ENCODE results near the gene DND1. TPM values are rescaled to one million over a fixed set of nuclear protein-coding genes. Genes with fewer than 3 reads are reported as not detected.

The DND1 gene
- polyA plus RNA-seq, 2 of the 4 experiments (the other 2 are of a cell fraction): 0.63 to 1.0 TPM

Small RNA genes lying within 50 kb of the gene (small RNA-seq; reads per million reads assigned to genes)
- 3.9 to 257 (median 96.0) reads per million in 6 experiments for gene VTRNA1-1
- 2.6 to 6,496 (median 797) reads per million in 6 experiments for gene VTRNA1-2

Other genes with a start within 250 kb of the DND1 start
- gene EIF4EBP3, start 125.9 kb downstream of the DND1 start, polyA plus RNA-seq (2011; rRNA removed): 2.0 and 2.9 TPM in 2 replicates
- 0.96 to 1.6 TPM (median 1.2 TPM) in 3 replicates for gene EIF4EBP3, start 125.9 kb downstream of the DND1 start, polyA plus RNA-seq (2017; fragmentation: RNase III; extraction: RNeasy Plus Mini Kit Qiagen cat#74134 plus additional on column Dnase treatment)
- 48.1 and 50.8 TPM in 2 replicates for gene SRA1, start 116.1 kb downstream of the DND1 start, polyA plus RNA-seq (2011; rRNA removed)
- 28.6 to 32.1 TPM (median 30.3 TPM) in 3 replicates for gene SRA1, start 116.1 kb downstream of the DND1 start, polyA plus RNA-seq (2017; fragmentation: RNase III; extraction: RNeasy Plus Mini Kit Qiagen cat#74134 plus additional on column Dnase treatment)
- 11.7 and 13.4 TPM in 2 replicates for gene APBB3, start 109.0 kb downstream of the DND1 start, polyA plus RNA-seq (2011; rRNA removed)
- 7.1 to 10.6 TPM (median 9.4 TPM) in 3 replicates for gene APBB3, start 109.0 kb downstream of the DND1 start, polyA plus RNA-seq (2017; fragmentation: RNase III; extraction: RNeasy Plus Mini Kit Qiagen cat#74134 plus additional on column Dnase treatment)
- 79.5 and 135 TPM in 2 replicates for gene SLC35A4, start 108.7 kb downstream of the DND1 start, polyA plus RNA-seq (2011; rRNA removed)
- 62.1 to 70.3 TPM (median 65.6 TPM) in 3 replicates for gene SLC35A4, start 108.7 kb downstream of the DND1 start, polyA plus RNA-seq (2017; fragmentation: RNase III; extraction: RNeasy Plus Mini Kit Qiagen cat#74134 plus additional on column Dnase treatment)
- gene CD14, start 40.4 kb downstream of the DND1 start, polyA plus RNA-seq (2011; rRNA removed): 3.3 and 6.3 TPM in 2 replicates
- gene CD14, start 40.4 kb downstream of the DND1 start, polyA plus RNA-seq (2017; fragmentation: RNase III; extraction: RNeasy Plus Mini Kit Qiagen cat#74134 plus additional on column Dnase treatment): 2.0 to 3.5 TPM (median 2.9 TPM) in 3 replicates
- 11.8 and 14.6 TPM in 2 replicates for gene TMCO6, start 34.1 kb downstream of the DND1 start, polyA plus RNA-seq (2011; rRNA removed)
- gene TMCO6, start 34.1 kb downstream of the DND1 start, polyA plus RNA-seq (2017; fragmentation: RNase III; extraction: RNeasy Plus Mini Kit Qiagen cat#74134 plus additional on column Dnase treatment): 13.3 to 18.1 TPM (median 16.1 TPM) in 3 replicates
- 100 and 119 TPM in 2 replicates for gene NDUFA2, start 25.9 kb downstream of the DND1 start, polyA plus RNA-seq (2011; rRNA removed)
- 175 to 185 TPM (median 180 TPM) in 3 replicates for gene NDUFA2, start 25.9 kb downstream of the DND1 start, polyA plus RNA-seq (2017; fragmentation: RNase III; extraction: RNeasy Plus Mini Kit Qiagen cat#74134 plus additional on column Dnase treatment)
- 120 and 158 TPM in 2 replicates for gene IK, start 25.7 kb downstream of the DND1 start, polyA plus RNA-seq (2011; rRNA removed)
- gene IK, start 25.7 kb downstream of the DND1 start, polyA plus RNA-seq (2017; fragmentation: RNase III; extraction: RNeasy Plus Mini Kit Qiagen cat#74134 plus additional on column Dnase treatment): 150 to 170 TPM (median 160 TPM) in 3 replicates
- 23.3 and 26.6 TPM in 2 replicates for gene WDR55, start 8.7 kb downstream of the DND1 start, polyA plus RNA-seq (2011; rRNA removed)
- gene WDR55, start 8.7 kb downstream of the DND1 start, polyA plus RNA-seq (2017; fragmentation: RNase III; extraction: RNeasy Plus Mini Kit Qiagen cat#74134 plus additional on column Dnase treatment): 32.1 to 39.2 TPM (median 36.2 TPM) in 3 replicates
- 73.0 and 80.5 TPM in 2 replicates for gene HARS1, start 17.8 kb upstream of the DND1 start, polyA plus RNA-seq (2011; rRNA removed)
- gene HARS1, start 17.8 kb upstream of the DND1 start, polyA plus RNA-seq (2017; fragmentation: RNase III; extraction: RNeasy Plus Mini Kit Qiagen cat#74134 plus additional on column Dnase treatment): 84.4 to 93.7 TPM (median 87.1 TPM) in 3 replicates
- 46.6 and 55.1 TPM in 2 replicates for gene HARS2, start 17.9 kb upstream of the DND1 start, polyA plus RNA-seq (2011; rRNA removed)
- 43.5 to 45.1 TPM (median 44.9 TPM) in 3 replicates for gene HARS2, start 17.9 kb upstream of the DND1 start, polyA plus RNA-seq (2017; fragmentation: RNase III; extraction: RNeasy Plus Mini Kit Qiagen cat#74134 plus additional on column Dnase treatment)
- 62.1 and 90.9 TPM in 2 replicates for gene ZMAT2, start 26.9 kb upstream of the DND1 start, polyA plus RNA-seq (2011; rRNA removed)
- 208 to 209 TPM (median 209 TPM) in 3 replicates for gene ZMAT2, start 26.9 kb upstream of the DND1 start, polyA plus RNA-seq (2017; fragmentation: RNase III; extraction: RNeasy Plus Mini Kit Qiagen cat#74134 plus additional on column Dnase treatment)
- 0.37 and 0.52 TPM in 2 replicates for gene PCDHA1, start 112.6 kb upstream of the DND1 start, polyA plus RNA-seq (2011; rRNA removed)
- gene PCDHA1, start 112.6 kb upstream of the DND1 start, polyA plus RNA-seq (2017; fragmentation: RNase III; extraction: RNeasy Plus Mini Kit Qiagen cat#74134 plus additional on column Dnase treatment): 0.12 to 0.18 TPM (median 0.13 TPM) in 3 replicates
- gene PCDHA2, start 121.3 kb upstream of the DND1 start, polyA plus RNA-seq (2011; rRNA removed): 0.03 and 0.07 TPM in 2 replicates
- 0.08 TPM in 3 replicates for gene PCDHA2, start 121.3 kb upstream of the DND1 start, polyA plus RNA-seq (2017; fragmentation: RNase III; extraction: RNeasy Plus Mini Kit Qiagen cat#74134 plus additional on column Dnase treatment)
- gene PCDHA3, start 127.5 kb upstream of the DND1 start, polyA plus RNA-seq (2011; rRNA removed): 1.5 and 1.7 TPM in 2 replicates
- gene PCDHA3, start 127.5 kb upstream of the DND1 start, polyA plus RNA-seq (2017; fragmentation: RNase III; extraction: RNeasy Plus Mini Kit Qiagen cat#74134 plus additional on column Dnase treatment): 0.84 to 1.0 TPM (median 0.88 TPM) in 3 replicates
- 2.8 and 3.3 TPM in 2 replicates for gene PCDHA4, start 133.5 kb upstream of the DND1 start, polyA plus RNA-seq (2011; rRNA removed)
- gene PCDHA4, start 133.5 kb upstream of the DND1 start, polyA plus RNA-seq (2017; fragmentation: RNase III; extraction: RNeasy Plus Mini Kit Qiagen cat#74134 plus additional on column Dnase treatment): 1.6 to 2.2 TPM (median 1.9 TPM) in 3 replicates
- gene PCDHA5, start 148.0 kb upstream of the DND1 start, polyA plus RNA-seq (2011; rRNA removed): 0.32 and 0.62 TPM in 2 replicates
- gene PCDHA5, start 148.0 kb upstream of the DND1 start, polyA plus RNA-seq (2017; fragmentation: RNase III; extraction: RNeasy Plus Mini Kit Qiagen cat#74134 plus additional on column Dnase treatment): 0.64 to 0.84 TPM (median 0.78 TPM) in 3 replicates
- 0.16 TPM in 2 replicates for gene PCDHA6, start 154.4 kb upstream of the DND1 start, polyA plus RNA-seq (2011; rRNA removed)
- gene PCDHA6, start 154.4 kb upstream of the DND1 start, polyA plus RNA-seq (2017; fragmentation: RNase III; extraction: RNeasy Plus Mini Kit Qiagen cat#74134 plus additional on column Dnase treatment): 0.03 to 0.07 TPM (median 0.04 TPM) in 3 replicates
- 0.23 and 0.25 TPM in 2 replicates for gene PCDHA7, start 160.7 kb upstream of the DND1 start, polyA plus RNA-seq (2011; rRNA removed)
- gene PCDHA7, start 160.7 kb upstream of the DND1 start, polyA plus RNA-seq (2017; fragmentation: RNase III; extraction: RNeasy Plus Mini Kit Qiagen cat#74134 plus additional on column Dnase treatment): 0.08 to 0.14 TPM (median 0.09 TPM) in 3 replicates
- 0.12 and 0.16 TPM in 2 replicates for gene PCDHA8, start 167.6 kb upstream of the DND1 start, polyA plus RNA-seq (2011; rRNA removed)
- gene PCDHA8, start 167.6 kb upstream of the DND1 start, polyA plus RNA-seq (2017; fragmentation: RNase III; extraction: RNeasy Plus Mini Kit Qiagen cat#74134 plus additional on column Dnase treatment): 0.05 to 0.10 TPM in 2 of 3 replicates, not detected in the other
- gene PCDHA9, start 174.8 kb upstream of the DND1 start, polyA plus RNA-seq (2011; rRNA removed): 0.03 and 0.08 TPM in 2 replicates
- gene PCDHA9, start 174.8 kb upstream of the DND1 start, polyA plus RNA-seq (2017; fragmentation: RNase III; extraction: RNeasy Plus Mini Kit Qiagen cat#74134 plus additional on column Dnase treatment): 0.01 TPM in 1 of 3 replicates, not detected in the others
- gene PCDHA10, start 182.3 kb upstream of the DND1 start, polyA plus RNA-seq (2011; rRNA removed): 0.06 and 0.12 TPM in 2 replicates
- gene PCDHA10, start 182.3 kb upstream of the DND1 start, polyA plus RNA-seq (2017; fragmentation: RNase III; extraction: RNeasy Plus Mini Kit Qiagen cat#74134 plus additional on column Dnase treatment): 0.01 TPM in 3 replicates
- 0.20 and 0.27 TPM in 2 replicates for gene PCDHA11, start 195.4 kb upstream of the DND1 start, polyA plus RNA-seq (2011; rRNA removed)
- 0.08 to 0.16 TPM (median 0.14 TPM) in 3 replicates for gene PCDHA11, start 195.4 kb upstream of the DND1 start, polyA plus RNA-seq (2017; fragmentation: RNase III; extraction: RNeasy Plus Mini Kit Qiagen cat#74134 plus additional on column Dnase treatment)
- gene PCDHA12, start 201.7 kb upstream of the DND1 start, polyA plus RNA-seq (2011; rRNA removed): 2.9 and 3.0 TPM in 2 replicates
- gene PCDHA12, start 201.7 kb upstream of the DND1 start, polyA plus RNA-seq (2017; fragmentation: RNase III; extraction: RNeasy Plus Mini Kit Qiagen cat#74134 plus additional on column Dnase treatment): 2.5 TPM in 3 replicates
- 0.09 and 0.14 TPM in 2 replicates for gene PCDHA13, start 208.5 kb upstream of the DND1 start, polyA plus RNA-seq (2011; rRNA removed)
- gene PCDHA13, start 208.5 kb upstream of the DND1 start, polyA plus RNA-seq (2017; fragmentation: RNase III; extraction: RNeasy Plus Mini Kit Qiagen cat#74134 plus additional on column Dnase treatment): not detected in 3 replicates

All from A549 (cell line).